NOMO-1 treated with dmso at 0.1 percent for 144 hours (cell line): ENCODE data around the gene TAF15.

ENCODE experiments used
- DNase-seq: peaks from one replicate; lab custom pipeline; 2025; ENCODE audit not compliant: unreplicated experiment; lab: John Stamatoyannopoulos, UW

The TAF15 gene

DNA sequence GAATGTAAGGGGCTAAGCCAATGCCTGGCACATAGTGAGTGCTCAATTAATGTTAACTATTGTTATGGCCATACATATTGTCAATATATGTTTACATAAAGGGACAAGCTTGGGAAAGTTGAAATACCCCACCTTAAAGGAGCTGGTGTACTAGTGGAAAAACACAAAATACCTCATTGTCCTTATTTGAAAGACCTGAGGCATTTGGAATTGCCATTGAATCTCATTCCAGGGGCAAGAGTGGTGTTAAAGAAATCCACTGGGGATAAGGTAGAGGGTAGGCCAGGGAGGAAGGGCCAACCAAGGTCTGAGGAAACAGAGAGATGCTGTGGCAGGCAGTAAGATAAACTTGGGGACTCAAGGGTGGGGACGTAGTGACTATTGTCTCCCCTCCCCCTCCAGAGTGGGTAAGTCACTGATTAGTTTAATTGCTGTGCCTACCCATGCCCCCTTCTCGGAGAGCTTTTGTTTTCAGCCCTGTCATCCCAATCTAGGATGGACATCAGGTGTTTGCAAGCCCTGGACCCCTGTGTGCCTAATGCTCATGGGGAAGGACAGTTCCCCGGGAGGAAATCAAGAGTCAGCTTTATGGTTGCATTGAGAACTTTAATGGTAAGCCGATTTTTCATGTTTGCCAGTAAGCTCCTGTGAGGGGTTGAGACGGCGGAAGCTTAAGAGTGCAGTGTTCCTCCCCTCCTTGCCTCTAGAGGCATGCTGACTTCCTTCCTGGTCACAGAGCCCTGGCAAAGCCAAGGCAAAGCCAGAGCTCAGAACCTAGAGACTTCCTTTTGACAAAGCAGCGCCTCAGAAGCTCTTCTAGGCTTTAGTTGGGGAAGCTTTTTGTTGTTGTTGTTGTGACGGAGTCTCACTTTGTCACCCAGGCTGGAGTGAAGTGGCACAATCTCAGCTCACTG, 61.9 kb downstream of the TAF15 start:
- no peak for DNase-seq

GRCh38 chr17:35872196-35872980, 63.1 kb downstream of the TAF15 start:
- no peak for DNase-seq

- DNase-seq: no peak
Observed at GRCh38 chr17:35875072-35875799, 66.0 kb downstream of the TAF15 start.

GRCh38 chr17:35875800-35876139, 66.5 kb downstream of the TAF15 start:
- no peak for DNase-seq

- no peak for DNase-seq
Observed at GRCh38 chr17:35876534-35876933, 67.2 kb downstream of the TAF15 start.

GRCh38 chr17:35877345-35878029, 68.2 kb downstream of the TAF15 start:
- no peak for DNase-seq

GRCh38 chr17:35878361-35878760, 69.1 kb downstream of the TAF15 start:
- no peak for DNase-seq

DNA sequence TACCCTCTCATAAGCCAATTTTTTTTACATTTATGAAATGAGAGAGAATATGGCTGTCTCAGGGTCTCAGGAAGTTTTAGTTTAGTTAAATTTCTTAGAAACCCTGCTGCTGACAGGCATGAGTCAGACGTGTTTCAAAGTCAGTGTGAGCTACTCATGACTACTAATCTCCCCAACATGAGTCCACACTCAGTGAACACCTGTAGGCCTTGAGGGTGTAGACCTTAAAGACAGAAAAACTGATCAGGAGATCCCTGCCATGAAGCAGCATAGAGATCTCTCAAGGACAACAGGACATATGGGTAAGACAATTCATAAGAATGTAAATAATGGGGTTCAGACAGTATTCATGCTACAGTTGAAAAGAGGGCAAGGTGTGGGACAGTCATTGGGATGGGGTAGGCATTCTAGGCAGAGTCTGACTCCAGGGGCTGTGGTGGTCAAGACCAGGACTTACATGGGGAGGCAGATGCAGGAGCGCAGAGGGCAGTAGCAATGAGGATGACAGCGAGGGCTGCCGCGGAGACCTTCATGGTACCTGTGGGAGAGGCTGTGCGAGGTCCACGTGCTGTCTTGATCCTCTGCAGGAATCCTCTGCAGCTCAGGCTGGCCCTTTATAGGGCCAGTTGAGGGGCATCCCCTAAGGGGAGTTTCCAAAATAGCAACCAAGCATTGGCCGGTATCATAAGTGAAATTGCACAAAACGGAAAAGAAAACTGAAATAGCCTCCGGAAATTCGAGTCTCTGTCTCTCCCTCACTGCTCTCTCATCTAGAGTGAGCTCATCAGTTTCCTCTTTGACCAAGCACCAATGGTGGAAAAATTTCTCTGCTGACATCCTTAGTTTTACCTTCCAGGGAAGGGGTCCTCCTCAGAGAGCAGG, 70.7 kb downstream of the TAF15 start, which contains the start of gene CCL5:
Gene CCL5, minus strand, starts transcription at position 588 of the 882 bp plus-strand sequence.
- peak; percentile 67 for DNase-seq

- DNase-seq: no peak
Observed at GRCh38 chr17:35889241-35889640, 80.0 kb downstream of the TAF15 start.

GRCh38 chr17:35889818-35890773, 80.8 kb downstream of the TAF15 start:
- no peak for DNase-seq

DNA sequence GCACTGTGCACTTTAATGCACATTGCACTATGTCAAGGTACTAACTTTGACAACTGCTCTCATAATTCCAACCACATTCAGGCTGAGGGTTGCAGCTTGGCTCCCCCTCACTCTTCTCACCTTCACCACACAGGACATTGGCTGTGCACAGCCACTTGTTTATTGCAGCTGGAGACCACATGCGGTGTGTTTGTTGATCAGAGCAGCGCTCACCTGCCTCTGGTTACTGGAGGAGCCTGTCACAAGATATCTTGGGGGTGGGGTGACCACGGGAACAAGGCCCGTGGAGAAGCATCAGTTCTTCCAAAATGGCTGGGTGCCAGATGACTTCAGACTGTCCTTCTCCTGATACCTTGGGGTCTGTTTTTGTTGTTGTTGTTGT, 81.5 kb downstream of the TAF15 start:
- DNase-seq: no peak

DNA sequence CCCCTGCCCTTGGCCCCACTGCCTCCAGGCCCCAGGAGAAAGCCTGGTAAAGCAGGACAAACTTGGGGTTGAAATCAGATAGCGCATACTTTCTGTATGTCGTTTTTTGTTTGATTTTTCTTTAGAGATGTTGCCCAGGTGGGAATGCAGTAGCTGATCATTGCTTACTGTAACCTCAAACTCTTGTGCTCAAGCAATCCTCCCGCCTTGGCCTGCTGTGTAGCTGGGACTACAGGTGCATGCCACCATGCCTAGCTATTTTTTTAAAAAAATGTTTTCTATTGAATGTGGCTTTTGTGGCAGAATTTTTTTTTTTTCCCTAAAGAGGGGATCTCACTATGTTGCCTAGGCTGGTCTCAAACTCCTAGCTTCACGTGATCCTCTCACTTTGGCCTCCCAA, 82.0 kb downstream of the TAF15 start:
- DNase-seq: no peak

DNA sequence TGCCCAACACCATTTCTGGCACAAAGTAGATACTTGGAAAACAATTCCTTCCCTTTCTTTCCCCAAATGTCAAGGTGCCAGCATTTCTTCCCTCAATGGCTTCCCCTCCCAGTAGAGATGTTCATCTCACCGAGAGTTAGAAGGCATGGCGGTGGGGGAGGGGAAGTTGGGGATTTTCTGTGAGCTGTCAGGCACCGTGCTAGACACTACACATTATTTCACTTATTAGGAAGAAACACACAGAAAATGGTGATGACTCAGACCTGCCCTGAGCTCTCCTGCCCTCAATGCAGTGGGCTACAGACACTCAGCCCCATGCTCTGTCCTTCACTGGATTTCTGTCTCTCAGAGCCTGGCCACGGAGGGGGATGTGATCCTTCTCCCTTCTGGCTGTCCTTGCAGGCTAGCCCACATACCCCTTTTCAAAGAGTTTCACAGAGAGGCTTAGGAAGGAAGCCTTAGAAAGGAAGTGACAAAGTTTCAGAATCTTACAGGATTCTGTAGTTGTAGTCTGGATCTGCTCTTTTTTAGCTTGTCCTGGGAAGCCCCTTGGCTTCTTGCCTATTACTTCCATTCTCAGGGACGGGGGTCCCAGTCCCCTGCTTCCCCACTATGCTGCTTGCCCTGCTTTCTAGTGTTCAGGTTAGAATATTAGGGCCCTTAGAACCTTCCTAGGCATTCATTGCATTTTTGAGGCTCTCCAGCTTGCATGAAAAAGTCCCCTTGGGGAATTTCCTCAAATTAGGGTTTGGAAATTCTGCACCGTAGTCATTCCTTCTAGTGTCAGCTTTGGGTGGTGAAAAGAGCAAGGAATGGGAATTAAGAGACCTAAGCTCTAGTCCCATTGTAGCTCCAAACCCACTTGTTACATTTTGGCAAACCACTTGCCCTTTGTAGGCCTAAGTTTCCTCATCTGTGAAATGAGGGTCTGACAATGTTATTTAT, 83.1 kb downstream of the TAF15 start:
- no peak for DNase-seq

DNA sequence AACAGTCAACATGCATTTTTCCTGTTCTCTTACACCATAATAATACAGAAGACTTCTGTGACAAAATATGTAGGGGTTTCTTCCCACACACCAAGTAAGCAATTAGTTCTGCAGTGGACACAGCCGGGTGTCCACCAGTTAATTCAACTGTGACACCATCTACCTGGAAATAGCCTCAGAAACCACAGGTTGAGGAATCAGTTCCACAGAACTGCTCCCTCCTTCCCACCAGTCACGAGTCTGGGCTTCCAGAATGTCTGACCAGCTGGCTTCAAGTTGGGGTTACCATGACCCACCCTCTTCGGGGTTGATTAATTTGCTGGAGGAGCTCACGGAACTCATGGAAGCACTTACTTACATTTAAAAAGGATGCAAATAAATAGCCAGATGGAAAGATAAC, 84.5 kb downstream of the TAF15 start:
- DNase-seq: no peak

- no peak for DNase-seq
Observed at GRCh38 chr17:35894206-35894605, 84.9 kb downstream of the TAF15 start.

DNA sequence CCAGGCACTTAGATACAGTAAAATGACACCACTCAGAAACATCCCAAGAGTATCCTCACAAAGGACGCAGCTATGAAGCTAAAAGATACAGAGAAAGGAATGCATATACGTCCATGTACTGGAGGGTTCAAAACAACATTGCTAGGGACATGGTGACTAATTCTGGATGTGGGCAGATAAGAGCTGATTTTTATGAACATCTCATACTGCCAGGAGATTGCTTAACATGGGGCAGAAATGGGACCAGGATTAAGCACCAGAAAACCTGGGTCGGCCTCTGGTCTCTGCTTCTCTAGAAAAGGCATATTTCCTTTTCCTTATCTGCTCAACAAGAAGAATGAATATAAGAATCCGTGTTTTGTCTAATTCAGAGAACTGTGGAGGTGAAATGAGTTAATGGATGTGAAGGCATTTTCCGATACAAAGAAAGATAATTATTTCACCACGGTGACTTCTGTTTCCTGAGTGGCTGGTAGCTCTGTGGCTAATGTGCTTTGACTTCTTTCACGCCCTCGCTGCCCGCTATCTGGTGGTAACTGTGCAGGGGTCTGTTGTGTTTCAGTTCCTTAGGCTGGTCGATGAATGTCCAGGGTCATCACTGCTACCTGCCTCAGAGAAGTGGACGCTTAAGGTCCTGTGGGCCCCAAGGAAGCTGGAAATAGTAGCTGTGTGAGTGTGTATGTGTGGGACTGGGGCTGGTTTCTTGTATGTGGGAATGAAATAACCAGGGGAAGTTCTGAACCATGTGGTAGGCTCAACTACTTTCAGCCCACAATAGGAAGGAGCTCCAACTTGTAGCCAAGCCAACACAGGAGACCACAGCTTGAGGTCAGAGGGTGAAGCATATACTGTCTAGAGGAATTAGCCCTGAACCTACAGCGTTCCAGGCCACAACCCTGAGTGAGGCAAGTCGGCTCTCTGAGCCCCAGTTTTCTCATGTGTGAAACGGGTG, 86.6 kb downstream of the TAF15 start:
- peak; percentile 67 for DNase-seq
